ENCODE data around the gene BANK1.

DNA sequence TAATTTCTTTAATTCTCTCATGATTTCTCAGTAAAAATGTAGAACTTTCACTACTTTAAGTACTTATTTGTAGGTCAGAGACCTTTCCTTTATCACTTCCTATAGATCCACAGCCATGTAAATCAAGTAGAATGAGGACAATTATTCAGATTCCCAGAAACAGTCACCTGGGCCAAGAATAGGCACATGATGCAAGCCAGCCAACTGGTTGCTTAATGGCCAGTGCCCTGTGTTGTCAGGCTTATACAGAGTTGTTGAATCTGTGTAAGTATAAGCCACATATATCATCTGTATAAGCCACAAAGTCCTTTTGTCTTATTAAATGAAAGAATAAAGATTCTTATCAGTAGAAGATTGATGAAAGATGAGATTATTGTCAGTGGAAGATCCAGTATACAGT lies 5.2 kb downstream of the BANK1 start:
- TF ChIP-seq GLIS1 (tag by site-specific recombination; IDR thresholded peaks at IDR 0.05) (no peak), ZNF311 (tag by site-specific recombination; IDR thresholded peaks at IDR 0.05; ENCODE audit: borderline replicate concordance) (no peak), ZNF558 (tag by site-specific recombination; IDR thresholded peaks at IDR 0.05) (no peak), CTCF (tag by site-specific recombination; IDR thresholded peaks at IDR 0.05) (no peak), ZNF654 (tag by site-specific recombination; IDR thresholded peaks at IDR 0.05; ENCODE audit: low read depth) (no peak)
- TF ChIP-seq, protein P1, sequence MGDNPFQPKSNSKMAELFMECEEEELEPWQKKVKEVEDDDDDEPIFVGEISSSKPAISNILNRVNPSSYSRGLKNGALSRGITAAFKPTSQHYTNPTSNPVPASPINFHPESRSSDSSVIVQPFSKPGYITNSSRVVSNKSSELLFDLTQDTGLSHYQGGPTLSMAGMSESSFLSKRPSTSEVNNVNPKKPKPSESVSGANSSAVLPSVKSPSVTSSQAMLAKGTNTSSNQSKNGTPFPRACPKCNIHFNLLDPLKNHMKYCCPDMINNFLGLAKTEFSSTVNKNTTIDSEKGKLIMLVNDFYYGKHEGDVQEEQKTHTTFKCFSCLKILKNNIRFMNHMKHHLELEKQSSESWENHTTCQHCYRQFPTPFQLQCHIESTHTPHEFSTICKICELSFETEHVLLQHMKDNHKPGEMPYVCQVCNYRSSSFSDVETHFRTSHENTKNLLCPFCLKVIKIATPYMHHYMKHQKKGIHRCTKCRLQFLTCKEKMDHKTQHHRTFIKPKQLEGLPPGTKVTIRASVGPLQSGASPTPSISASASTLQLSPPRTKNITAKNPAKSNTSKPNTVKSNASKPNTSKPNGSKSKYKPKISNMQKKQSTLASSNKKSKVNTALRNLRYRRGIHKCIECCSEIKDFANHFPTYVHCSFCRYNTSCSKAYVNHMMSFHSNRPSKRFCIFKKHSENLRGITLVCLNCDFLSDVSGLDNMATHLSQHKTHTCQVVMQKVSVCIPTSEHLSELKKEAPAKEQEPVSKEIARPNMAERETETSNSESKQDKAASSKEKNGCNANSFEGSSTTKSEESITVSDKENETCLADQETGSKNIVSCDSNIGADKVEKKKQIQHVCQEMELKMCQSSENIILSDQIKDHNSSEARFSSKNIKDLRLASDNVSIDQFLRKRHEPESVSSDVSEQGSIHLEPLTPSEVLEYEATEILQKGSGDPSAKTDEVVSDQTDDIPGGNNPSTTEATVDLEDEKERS (tag by site-specific recombination; IDR thresholded peaks at IDR 0.05), result no peak
- TF ChIP-seq, protein P2, sequence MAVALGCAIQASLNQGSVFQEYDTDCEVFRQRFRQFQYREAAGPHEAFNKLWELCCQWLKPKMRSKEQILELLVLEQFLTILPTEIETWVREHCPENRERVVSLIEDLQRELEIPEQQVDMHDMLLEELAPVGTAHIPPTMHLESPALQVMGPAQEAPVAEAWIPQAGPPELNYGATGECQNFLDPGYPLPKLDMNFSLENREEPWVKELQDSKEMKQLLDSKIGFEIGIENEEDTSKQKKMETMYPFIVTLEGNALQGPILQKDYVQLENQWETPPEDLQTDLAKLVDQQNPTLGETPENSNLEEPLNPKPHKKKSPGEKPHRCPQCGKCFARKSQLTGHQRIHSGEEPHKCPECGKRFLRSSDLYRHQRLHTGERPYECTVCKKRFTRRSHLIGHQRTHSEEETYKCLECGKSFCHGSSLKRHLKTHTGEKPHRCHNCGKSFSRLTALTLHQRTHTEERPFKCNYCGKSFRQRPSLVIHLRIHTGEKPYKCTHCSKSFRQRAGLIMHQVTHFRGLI (tag by site-specific recombination; IDR thresholded peaks at IDR 0.05), result no peak

All from HEK293 (cell line).